ENCODE measurements around the gene HSD17B2. TPM values are rescaled to one million over a fixed set of nuclear protein-coding genes. Genes with fewer than 3 reads are reported as not detected.

The HSD17B2 gene
- total and polyA plus RNA-seq, 8 donors = 8.0 to 66.9 (median 20.8) TPM

DNA sequence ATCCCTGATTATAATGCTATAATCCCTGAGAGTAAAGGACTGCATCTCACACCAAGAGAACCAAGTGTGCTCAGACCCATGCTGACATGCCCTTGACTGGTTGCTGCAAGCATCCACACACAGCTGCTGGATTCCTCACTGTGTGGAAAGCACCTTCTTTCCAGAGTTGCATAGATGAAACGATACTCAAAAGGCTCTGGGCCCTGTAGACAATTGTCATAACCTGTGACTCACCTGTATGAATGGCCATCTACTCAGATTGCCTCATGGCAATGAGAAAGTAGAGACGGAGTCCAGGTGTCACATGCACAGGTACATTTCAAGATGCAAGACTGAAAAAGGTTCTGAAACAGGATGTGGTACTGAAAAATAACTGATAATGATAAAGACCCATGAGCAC, 76.9 kb downstream of the HSD17B2 start:
- no peak for DNase-seq
- 52 to 63% methylated on average over 2 of the region's 2 CpGs for WGBS, 2 donors
- H3K27me3 ChIP-seq = no peaks in the 10 kb centered on the region
- H3K4me3 ChIP-seq = no peak overlapping the region
- intact Hi-C loops (cut with DNase I) = no loop called here
- TF ChIP-seq, protein P1, sequence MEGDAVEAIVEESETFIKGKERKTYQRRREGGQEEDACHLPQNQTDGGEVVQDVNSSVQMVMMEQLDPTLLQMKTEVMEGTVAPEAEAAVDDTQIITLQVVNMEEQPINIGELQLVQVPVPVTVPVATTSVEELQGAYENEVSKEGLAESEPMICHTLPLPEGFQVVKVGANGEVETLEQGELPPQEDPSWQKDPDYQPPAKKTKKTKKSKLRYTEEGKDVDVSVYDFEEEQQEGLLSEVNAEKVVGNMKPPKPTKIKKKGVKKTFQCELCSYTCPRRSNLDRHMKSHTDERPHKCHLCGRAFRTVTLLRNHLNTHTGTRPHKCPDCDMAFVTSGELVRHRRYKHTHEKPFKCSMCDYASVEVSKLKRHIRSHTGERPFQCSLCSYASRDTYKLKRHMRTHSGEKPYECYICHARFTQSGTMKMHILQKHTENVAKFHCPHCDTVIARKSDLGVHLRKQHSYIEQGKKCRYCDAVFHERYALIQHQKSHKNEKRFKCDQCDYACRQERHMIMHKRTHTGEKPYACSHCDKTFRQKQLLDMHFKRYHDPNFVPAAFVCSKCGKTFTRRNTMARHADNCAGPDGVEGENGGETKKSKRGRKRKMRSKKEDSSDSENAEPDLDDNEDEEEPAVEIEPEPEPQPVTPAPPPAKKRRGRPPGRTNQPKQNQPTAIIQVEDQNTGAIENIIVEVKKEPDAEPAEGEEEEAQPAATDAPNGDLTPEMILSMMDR (IDR thresholded peaks at IDR 0.05) = no peak
- no peak for FAIRE-seq
- no peaks in the 10 kb centered on the region for H3K9me3 ChIP-seq
- H3K4me1 ChIP-seq = no peaks in the 10 kb centered on the region
- no peak overlapping the region for H3K27ac ChIP-seq
- no peak for ATAC-seq
- no peaks in the 10 kb centered on the region for H3K36me3 ChIP-seq

DNA sequence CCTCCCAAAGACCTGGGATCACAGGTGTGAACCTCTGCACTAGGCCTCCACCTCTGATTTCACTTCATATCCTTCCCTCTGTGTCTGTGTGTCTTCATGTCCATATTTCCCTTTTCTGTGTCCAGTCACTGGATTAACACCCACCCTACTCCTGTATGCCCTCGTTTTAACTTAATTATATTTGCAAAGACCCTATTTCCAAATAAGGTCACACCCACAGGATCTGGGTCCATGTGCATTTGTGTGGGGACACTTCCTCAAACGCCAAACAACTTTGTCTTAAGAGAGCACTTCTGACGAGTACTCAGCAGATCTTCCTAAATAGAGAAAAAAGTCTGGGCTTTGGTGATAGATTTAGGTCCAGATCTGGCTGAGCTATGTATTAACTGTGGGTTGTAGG, 78.7 kb downstream of the HSD17B2 start:
- no peak overlapping the region for H3K27ac ChIP-seq
- TF ChIP-seq, protein P1 (IDR thresholded peaks at IDR 0.05) = no peak
- intact Hi-C loops (cut with DNase I) = no loop called here

DNA sequence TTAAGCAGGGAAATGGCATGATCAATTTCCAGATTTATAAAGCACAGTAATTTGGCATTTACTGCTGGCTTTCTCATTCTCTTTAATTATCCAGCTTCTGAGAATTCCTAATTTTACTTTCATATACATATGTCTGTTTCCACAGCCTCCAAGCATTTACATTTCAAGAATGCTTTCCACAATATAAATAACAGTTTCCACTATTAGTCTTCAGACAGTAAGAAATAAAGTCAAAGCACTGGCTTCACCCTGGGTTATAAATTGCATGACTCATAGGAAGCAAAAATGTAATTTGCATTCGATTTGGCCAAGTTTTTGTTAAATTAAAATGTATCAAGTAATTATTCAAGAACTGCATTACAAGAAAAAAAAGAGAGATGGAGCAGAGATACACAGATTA, 81.5 kb downstream of the HSD17B2 start:
- Histone ChIP-seq H3K27ac (no peak overlapping the region), H3K27me3 (no peaks in the 10 kb centered on the region), H3K4me3 (no peak overlapping the region), H3K4me1 (no peaks in the 10 kb centered on the region), H3K9me3 (no peaks in the 10 kb centered on the region), H3K36me3 (no peaks in the 10 kb centered on the region)
- 41 to 70% methylated on average over 1 of the region's 1 CpG for WGBS, 2 donors
- no peak for ATAC-seq
- FAIRE-seq = no peak
- DNase-seq = no peak
- intact Hi-C loops (cut with DNase I) = no loop called here
- TF ChIP-seq, protein P1 (IDR thresholded peaks at IDR 0.05) = no peak

More for the DNA sequence above, 78.7 kb downstream of the HSD17B2 start:
- Histone ChIP-seq H3K4me1 (no peaks in the 10 kb centered on the region), H3K4me3 (no peak overlapping the region), H3K27me3 (no peaks in the 10 kb centered on the region), H3K9me3 (no peaks in the 10 kb centered on the region), H3K36me3 (no peaks in the 10 kb centered on the region)
- 52 to 68% methylated on average over 3 of the region's 3 CpGs for WGBS, 2 donors
- DNase-seq = no peak
- no peak for FAIRE-seq
- ATAC-seq = no peak

DNA sequence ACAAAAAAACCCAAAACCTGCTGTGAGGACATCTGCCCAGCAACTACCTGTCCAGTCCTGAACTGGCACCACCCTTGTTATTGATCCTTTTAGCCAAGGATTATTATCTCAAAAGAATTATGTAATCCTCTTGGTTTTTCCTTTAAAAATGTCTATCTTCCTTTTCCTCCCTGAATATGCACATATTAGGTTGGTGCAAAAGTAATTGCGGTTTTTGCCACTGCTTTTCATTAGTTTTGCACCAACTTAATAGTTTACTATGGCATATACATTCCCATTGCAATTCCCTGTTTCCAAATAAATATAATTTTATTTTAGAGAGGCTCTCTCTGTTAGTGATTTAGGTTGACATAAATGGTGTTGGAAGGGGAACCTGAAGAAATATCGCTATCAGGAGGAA, 83.7 kb downstream of the HSD17B2 start:
- Histone ChIP-seq H3K4me1 (no peaks in the 10 kb centered on the region), H3K36me3 (no peaks in the 10 kb centered on the region), H3K9me3 (no peaks in the 10 kb centered on the region), H3K27ac (no peak overlapping the region), H3K4me3 (no peak overlapping the region), H3K27me3 (no peaks in the 10 kb centered on the region)
- FAIRE-seq = no peak
- no peak for ATAC-seq
- DNase-seq = no peak
- TF ChIP-seq, protein P1 (IDR thresholded peaks at IDR 0.05) = no peak
- intact Hi-C loops (cut with DNase I) = no loop called here
- WGBS, 2 donors = 82 to 93% methylated on average over 2 of the region's 2 CpGs

DNA sequence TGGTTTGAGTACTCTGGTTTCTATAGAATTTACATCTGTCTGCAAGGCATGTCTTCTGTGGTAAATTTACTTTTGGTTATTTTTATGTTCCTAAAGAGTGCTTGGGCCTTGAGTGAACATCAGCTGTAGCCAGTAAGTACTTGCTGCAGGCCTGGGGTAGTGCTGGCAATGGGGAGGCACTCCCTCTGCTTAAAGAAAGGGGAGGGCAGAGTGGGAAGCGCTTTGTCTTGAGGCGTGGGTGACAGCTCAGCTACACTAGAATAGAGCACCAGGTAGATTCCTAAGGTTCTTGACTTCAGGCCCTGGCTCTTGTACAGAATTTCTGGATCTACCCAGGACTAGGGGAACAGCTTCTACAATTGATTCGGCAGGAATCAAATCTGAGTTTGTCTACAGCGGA, 84.4 kb downstream of the HSD17B2 start:
- no peaks in the 10 kb centered on the region for H3K4me1 ChIP-seq
- H3K9me3 ChIP-seq = no peaks in the 10 kb centered on the region
- H3K27me3 ChIP-seq = no peaks in the 10 kb centered on the region
- DNase-seq (no peak), FAIRE-seq (no peak), ATAC-seq (no peak)
- TF ChIP-seq, protein P1 (IDR thresholded peaks at IDR 0.05) = no peak
- no peak overlapping the region for H3K4me3 ChIP-seq
- WGBS, 2 donors = 65 to 66% methylated on average over 4 of the region's 4 CpGs
- no peak overlapping the region for H3K27ac ChIP-seq
- no peaks in the 10 kb centered on the region for H3K36me3 ChIP-seq
- intact Hi-C loops (cut with DNase I) = no loop called here
